HG03159 (cell line): Measurements from ENCODE around the gene SLC39A11.
A peak's percentile ranks its signal among the peaks of the same experiment; 100 is the strongest.

Source experiments
- ATAC-seq: cut with Tn5 transposase; IDR thresholded peaks from one replicate; pipeline ENCODE4 v1.9.1; 2021; ENCODE audit warnings: mild to moderate bottlenecking, moderate library complexity; ENCODE audit not compliant: unreplicated experiment

The SLC39A11 gene

GRCh38 chr17:72609501-72609900, 483.0 kb downstream of the SLC39A11 start:
- no peak for ATAC-seq

GRCh38 chr17:72608436-72608835, 484.1 kb downstream of the SLC39A11 start:
- ATAC-seq = no peak

DNA sequence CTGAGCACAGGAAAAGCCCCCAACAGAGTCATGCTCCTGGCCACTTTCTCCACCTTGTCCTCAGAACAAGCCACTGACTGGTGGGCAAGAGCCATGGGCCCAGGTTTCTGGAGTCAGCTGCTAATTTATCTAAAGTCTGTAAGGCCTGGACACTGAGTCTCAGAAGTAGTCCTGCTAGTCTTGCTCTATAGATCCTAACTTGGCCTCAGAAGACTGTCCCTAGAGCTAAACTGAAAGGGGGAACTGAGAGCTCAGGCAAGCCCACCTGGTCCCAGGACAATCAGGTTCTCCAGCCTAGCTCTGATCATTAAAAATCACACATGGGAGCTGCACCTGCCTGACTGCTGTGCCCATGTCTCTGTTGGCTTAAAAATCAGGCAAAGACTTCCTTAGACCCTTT, 485.8 kb downstream of the SLC39A11 start:
- no peak for ATAC-seq

DNA sequence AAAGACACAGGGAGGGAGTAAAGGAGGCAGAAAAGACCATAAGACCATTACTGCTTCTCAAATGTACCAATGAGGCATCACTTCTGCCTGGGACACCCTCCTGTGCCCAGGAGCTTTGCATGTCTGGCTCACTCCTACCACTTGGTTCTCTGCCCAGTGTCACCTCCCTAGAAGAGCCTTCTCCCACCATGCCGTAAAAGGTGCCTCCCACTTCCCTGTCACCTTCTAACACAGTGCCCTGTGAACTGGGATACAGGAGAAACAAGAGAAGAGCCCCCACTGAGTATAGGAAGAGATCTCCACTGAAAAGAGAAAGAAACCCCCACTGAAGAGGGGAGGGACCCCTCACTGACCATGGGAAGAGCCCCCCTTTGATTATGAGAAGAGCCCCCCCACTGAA, 486.9 kb downstream of the SLC39A11 start:
- ATAC-seq = no peak

DNA sequence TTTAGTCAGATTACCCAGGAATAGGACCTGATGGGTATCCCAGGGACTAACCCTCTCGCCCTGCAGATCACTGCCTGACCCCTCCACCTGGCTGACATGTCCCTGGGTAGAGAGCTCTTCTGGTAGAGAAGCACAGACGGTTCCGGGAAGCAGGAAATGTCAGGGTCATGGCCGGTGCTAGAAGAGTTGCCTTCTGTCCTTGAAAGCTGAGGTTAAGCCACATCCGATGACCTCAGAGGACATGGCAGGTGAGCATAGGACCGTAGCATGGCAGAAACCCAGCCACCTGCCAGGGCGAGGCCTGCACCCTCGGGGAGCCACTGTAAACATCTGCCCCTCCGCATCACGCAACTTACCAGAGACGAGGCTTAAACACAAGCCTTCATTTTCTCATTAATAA, 488.0 kb downstream of the SLC39A11 start:
- no peak for ATAC-seq

GRCh38 chr17:72603420-72604242, 488.9 kb downstream of the SLC39A11 start:
- no peak for ATAC-seq

DNA sequence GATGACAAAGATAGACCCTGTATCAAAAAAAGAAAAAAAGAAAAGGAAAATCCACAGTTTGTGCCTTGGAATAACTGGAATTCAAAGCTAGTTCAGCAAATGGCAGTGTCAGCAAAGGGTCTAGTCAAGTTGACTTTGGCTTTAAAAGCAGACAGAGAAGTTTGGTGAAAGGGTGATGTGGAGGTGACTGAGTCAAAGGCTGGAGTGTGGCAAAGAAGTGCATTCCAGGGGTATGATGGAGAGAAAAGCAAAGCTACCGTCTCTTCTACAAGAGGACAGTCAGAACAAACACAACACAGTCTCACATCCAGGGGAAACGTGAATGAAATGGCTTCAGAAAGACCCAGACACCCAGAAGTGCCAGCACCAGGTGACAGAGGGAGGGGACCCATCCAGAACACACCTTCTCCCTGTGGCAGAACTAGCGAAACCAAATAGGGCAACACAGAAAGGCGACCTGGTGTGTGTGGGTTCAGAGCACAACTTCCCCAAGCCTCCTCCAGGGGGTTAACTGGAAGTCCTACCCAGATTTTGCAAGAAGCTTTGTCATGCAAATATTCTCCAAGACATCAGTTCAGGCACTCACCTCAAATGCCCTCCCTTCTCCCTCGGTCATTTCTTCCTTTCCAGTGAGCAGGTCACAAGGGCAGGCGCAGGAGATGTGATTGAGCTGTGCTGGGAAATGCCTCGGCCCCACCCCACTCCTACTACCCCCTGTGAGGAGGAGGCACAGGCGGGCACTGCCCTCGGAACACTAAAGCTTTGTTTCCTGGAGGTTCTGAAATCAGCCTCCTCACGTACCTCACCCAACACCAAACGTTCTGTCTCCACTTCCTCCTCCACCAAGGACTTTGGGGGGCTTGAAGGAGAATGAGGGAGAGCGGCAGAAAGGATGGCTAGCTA, 489.7 kb downstream of the SLC39A11 start:
- ATAC-seq = peak; percentile 57

DNA sequence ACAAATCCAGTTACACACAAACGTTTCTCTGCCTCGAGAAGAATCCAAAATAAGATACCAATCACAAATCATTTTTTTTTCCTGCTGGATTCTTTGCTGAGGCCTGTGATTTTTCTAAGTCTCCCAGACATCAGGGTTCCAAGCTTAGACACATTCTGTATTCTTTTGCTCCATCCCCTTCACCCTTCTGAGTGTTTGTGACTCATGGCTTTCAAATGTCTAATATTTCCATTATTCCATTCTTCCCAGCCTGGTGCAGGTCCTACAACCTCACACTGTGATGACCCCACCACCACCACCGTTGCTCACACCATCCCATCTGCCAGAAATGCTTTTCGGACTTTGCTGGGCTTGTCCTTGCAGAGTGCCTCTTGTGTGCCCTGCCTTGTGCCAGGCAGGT, 491.6 kb downstream of the SLC39A11 start:
- ATAC-seq = no peak

- ATAC-seq = no peak
Measured at GRCh38 chr17:72599891-72600290, 492.6 kb downstream of the SLC39A11 start.

GRCh38 chr17:72598695-72599094, 493.8 kb downstream of the SLC39A11 start:
- ATAC-seq = no peak

DNA sequence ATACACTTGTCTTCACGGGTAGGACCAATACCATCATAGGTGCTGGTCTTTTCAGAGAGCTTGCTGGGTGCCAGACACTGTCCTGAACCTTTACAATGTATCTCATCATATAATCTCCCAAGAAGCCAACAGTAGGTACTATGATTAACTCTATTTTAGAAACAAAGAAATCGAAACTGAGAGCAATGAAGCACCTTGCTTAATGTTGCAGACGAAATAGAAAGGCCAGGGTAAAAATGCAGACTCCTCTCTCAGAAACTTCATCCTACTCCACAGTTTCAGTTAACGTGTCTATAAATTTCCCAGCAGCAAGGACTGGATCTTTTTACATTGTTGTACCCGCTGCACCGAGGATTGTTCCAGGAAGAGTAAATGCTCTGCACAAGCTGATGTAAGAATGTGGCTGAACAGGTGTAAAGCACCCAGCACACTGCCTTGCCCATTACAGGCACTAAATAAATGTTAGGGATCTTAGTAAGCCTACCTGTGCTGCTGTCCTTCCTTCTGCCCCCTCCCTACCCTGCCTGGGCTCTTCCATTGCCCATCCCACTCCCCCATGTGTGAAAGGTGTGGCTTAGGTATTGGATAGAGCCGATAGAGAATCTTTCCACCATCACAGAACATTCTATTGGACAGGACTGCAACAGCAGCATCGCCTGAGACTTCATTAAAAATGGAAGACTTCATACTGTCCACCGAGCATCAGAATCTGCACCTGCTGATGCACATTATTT, 495.0 kb downstream of the SLC39A11 start:
- ATAC-seq = no peak
